HG03439 (cell line): ENCODE results near the gene ST14.

Experiments used
- ATAC-seq: cut with Tn5 transposase; IDR thresholded peaks from one replicate; pipeline ENCODE4 v1.9.1; 2021; ENCODE audit warnings: mild to moderate bottlenecking, moderate library complexity; ENCODE audit not compliant: unreplicated experiment

Gene ST14

GRCh38 chr11:130159657-130160497 is at the start of gene ST14:
Gene ST14 (plus strand): TSS chr11:130159782. CDS start chr11:130159980, 198 bp downstream.
- ATAC-seq, result no peak

- ATAC-seq, result no peak
These were observed 49.1 kb upstream of the ST14 start for GRCh38 chr11:130110339-130111108.

GRCh38 chr11:130112071-130112830 is 47.3 kb upstream of the ST14 start:
- ATAC-seq, result no peak

- ATAC-seq, result no peak
These were observed 45.3 kb upstream of the ST14 start for GRCh38 chr11:130114281-130114680.

GRCh38 chr11:130114726-130115125 is 44.9 kb upstream of the ST14 start:
- no peak for ATAC-seq

GRCh38 chr11:130115218-130115617 is 44.4 kb upstream of the ST14 start:
- no peak for ATAC-seq

GRCh38 chr11:130118165-130118564 is 41.4 kb upstream of the ST14 start:
- ATAC-seq, result peak; percentile 89

- ATAC-seq, result no peak
These were observed 40.8 kb upstream of the ST14 start for GRCh38 chr11:130118636-130119387.

GRCh38 chr11:130120045-130120444 is 39.5 kb upstream of the ST14 start:
- ATAC-seq, result no peak

- ATAC-seq, result no peak
These were observed 38.1 kb upstream of the ST14 start for GRCh38 chr11:130121445-130121978.

GRCh38 chr11:130122141-130122575 is 37.4 kb upstream of the ST14 start:
- ATAC-seq, result no peak

- ATAC-seq, result no peak
These were observed 36.1 kb upstream of the ST14 start for GRCh38 chr11:130123414-130124040.

GRCh38 chr11:130124096-130124495 is 35.5 kb upstream of the ST14 start:
- ATAC-seq, result no peak

- no peak for ATAC-seq
These were observed 33.9 kb upstream of the ST14 start for GRCh38 chr11:130125638-130126037.

GRCh38 chr11:130126516-130126915 is 33.1 kb upstream of the ST14 start:
- no peak for ATAC-seq

- ATAC-seq, result no peak
These were observed 32.1 kb upstream of the ST14 start for GRCh38 chr11:130127509-130127908.

- no peak for ATAC-seq
These were observed 31.0 kb upstream of the ST14 start for GRCh38 chr11:130128626-130129025.

- ATAC-seq, result no peak
These were observed 29.7 kb upstream of the ST14 start for GRCh38 chr11:130129922-130130321.

- ATAC-seq, result peak; percentile 75
These were observed 27.4 kb upstream of the ST14 start for GRCh38 chr11:130131961-130132850.
